Stimulated activated CD8-positive, alpha-beta memory T cell treated with anti-CD3 and anti-CD28 coated beads, Interleukin-15, amount 100 ng/mL, for 1 hour (primary cell): ENCODE measurements around the gene SMAD3.

Source experiments
- DNase-seq: peaks from one replicate; pipeline ENCODE4 v3.0.0-alpha.2; 2020; ENCODE audit warnings: low read depth

The SMAD3 gene

DNA sequence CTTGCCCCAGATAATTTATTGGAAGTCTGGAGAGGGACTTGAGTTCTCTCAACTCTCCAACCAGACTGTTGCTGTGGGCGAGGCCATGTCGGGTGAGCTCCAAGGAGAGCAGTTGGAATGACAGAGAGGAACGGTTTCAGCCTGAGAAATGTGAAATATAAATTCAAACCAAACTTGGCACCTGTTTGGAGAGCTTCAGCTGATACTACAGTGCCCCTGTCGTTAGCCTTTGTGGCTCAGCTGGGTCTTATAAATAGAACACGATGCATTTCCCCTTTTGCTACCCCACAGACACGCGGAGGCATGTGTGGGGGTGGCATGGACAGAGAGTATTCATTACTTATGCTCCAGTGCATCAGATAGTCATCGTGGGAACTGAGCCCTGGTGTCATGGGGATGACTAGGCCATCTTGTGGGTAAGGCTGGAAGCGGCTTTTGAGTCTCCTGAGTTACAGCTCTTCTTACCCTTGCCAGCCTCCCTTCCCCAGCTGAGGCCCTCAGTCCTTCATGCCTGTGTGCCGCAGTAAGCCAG is 15.6 kb downstream of the SMAD3 start:
- no peak for DNase-seq

- DNase-seq, result no peak
Observed at GRCh38 chr15:67082007-67082536, 16.7 kb downstream of the SMAD3 start.

DNA sequence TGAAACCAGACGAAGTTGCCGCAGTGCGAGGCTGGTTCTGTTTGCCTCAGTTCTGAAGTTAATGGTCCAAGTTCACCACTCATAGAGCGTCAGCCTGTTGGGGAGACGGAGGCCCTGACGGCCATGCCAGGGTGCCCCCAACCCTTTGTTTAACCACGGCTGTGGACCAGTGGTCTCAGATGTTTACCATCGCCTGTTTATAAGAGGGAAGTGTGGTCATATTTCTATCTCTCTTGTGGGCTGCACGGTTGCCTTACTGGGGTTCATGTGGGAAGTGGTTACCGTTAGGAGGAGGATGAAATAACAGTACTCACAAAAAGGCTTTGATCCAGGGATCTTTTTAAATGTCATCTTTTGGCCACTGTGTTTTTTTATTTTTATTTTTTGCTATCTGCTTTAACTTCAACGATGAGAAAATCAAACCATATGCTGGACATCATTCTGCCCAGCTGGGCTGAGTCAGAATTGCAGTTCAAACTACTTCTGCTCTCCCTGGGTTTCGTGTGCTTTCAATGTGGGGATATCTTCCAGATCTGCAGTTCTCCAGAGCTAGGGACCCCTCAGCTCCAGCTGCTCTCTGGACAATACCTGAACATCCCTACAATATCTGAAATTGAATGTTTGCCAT is 17.8 kb downstream of the SMAD3 start:
- no peak for DNase-seq

DNA sequence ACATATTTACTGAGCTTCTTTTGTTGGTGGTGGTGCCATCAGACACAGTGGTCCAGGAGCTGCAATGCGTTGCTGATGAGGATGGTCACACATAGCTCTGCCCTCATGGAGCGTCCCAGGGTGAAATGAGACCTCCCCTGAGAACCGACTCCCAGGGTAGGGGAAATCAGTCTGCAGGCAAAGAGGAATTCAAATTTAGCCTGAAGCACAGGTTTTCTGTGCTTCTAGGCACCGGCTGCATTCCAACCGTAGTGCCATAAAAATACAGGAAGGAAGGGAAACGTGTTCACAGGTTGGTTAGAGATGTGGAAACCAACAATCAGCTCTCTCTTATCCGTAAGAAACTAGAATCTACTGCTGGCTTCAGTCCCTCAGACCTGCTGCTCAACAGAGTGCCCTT is 19.2 kb downstream of the SMAD3 start:
- DNase-seq, result no peak

DNA sequence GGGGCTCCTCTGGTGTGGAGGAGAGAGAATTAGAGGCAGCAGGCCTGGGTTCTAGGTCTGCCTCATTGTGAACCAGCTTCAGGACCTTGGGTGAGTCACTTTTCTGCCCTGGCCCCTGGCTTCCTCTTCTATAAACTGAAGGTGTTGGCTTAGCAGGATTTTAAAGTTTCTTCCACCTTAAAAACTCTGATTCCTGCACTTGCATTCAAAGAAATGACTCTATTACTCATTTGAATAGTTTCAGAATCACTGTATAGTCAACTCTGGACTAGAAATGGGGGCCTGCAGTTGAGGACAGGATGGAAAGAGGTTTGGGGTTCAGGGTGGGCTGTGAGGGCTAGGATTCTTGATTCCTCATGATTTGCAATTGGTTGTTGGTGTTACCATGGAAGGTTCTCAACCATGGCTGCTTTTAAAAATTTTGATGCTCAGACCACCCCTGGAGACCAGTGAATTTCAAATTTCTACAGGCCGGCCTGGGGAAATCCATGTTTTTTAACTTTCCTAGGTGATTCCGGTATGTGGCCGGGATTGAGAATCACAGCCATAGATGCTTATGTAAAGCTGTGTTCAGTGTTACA is 19.9 kb downstream of the SMAD3 start:
- DNase-seq, result no peak

DNA sequence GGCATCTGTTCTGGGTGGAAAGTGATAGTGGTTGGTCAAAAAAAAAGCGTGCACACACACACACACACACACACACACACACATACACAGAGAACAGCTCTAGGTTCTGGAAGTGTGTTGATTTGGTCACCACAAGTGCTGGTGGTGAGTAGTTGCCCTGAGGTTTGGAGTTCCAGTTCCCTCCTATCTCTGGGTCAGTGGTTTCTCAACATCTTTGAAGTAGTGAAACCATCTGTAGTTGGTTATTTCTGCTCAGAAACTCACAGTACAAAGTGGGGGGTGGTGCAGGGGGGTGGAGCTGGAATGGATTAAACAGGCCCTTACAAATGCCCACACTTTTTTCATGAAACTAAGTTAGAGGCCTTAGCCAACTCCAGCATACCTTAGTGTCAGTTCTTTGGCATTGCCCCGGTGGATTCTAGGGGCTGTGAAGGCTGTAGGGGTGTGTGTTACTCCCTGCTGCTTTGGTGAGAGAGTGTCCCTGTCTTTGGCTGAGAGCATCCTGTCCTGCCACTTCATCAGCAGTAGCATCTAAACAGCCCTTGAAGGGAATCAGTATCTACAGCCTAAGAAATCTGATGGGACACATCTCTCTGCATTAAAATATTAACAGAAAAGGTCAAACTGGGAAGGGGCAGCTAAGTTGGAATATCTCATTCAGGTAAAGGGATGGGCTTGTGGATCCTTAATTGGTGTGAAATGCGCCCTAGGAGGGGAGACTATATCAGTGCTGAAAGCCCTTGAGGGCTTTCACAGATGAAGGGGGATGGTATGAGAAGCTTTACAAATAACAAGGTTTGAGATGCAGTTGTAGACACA is 20.6 kb downstream of the SMAD3 start:
- DNase-seq, result no peak

- no peak for DNase-seq
Observed at GRCh38 chr15:67086637-67086914, 21.2 kb downstream of the SMAD3 start.

DNA sequence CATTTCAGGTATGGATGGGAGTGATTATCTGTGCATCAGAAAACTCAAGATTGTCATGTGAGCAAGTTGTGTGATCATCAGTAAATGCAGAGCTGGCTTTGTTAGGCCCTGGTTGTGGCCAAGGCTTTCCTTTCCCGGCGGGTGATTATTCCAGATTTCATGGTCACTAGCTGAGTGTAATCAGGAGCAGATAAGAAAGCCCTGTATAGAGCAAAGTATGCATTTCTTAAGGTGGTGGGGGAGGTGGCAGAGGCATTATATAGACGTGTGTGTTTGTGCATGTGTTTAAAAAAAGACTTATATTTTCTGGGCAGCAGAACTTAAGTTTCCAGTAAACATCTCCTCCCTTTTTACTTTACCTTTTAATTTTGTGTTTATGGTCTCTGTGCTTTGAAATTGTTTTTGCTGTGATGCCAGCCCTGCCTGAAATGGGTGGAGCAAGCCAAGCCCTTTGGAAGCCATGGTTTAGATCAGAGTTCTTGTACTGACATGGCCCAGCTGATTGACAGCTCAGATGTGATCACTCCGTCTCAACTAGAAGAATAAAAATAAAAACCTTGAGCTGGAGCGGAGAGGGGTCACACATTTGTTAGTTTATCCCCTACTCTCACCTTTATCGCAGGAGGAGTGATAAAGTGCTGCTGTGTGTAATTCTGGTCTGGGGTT is 22.2 kb downstream of the SMAD3 start:
- DNase-seq, result no peak

- DNase-seq, result no peak
Observed at GRCh38 chr15:67089217-67090193, 24.1 kb downstream of the SMAD3 start.

DNA sequence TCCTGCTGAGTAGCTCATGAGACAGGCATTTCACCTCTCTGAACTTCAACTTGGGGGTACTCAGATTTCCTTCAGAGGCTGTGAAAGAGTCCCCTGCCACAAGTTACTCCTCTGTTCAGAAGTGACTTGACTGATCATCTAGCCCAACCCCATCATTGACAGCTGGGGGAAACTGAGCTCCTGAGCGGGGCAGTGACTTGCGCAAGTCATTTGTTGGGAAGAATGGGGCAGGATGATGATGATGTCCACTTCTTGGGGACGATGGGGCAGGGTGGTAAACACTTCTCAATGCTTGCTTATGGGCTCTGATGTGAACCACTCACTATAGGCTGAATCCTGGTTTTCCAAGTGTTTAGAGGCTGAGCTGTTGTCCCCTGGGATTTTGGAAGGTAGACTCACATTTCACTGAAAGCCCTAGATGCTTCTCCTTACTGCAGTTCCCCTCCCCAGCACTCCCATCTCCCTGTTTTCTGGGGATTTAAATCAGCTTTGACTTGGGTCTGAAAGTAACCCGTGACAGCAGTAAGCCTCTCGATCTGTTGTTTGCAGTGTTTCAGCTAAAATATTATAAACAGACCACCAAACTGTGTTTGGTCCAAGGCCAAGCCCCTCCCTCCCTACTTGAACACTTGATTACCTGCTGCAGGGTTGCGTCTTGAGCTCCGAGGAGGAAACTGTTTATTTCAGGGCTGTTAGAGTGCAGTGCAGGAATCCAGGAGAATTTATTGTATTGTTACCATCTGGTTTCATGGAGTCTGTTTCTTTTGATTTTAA is 25.1 kb downstream of the SMAD3 start:
- no peak for DNase-seq

- DNase-seq, result peak; percentile 37
Observed at GRCh38 chr15:67091071-67091979, 25.9 kb downstream of the SMAD3 start.

- DNase-seq, result no peak
Observed at GRCh38 chr15:67091980-67092677, 26.7 kb downstream of the SMAD3 start.

GRCh38 chr15:67092752-67093503 is 27.5 kb downstream of the SMAD3 start:
- no peak for DNase-seq

DNA sequence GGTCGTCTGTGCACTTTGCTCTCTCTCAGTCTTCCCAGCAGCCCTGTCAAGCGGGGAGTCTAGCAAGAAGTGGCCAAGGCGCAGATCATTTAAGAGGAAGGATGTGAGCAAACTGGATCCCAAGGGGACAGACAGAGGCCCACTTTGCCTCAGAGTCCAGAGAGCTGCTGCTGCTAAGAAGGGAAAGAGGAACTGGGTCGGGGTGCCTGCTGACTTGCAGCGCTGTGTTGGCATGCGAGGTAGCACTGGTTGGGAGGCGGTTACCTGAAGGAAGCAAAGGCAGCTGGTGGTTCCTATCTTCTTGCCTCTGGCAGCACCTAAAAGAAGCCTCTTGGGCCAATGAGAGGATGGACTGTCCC is 28.1 kb downstream of the SMAD3 start:
- no peak for DNase-seq

DNA sequence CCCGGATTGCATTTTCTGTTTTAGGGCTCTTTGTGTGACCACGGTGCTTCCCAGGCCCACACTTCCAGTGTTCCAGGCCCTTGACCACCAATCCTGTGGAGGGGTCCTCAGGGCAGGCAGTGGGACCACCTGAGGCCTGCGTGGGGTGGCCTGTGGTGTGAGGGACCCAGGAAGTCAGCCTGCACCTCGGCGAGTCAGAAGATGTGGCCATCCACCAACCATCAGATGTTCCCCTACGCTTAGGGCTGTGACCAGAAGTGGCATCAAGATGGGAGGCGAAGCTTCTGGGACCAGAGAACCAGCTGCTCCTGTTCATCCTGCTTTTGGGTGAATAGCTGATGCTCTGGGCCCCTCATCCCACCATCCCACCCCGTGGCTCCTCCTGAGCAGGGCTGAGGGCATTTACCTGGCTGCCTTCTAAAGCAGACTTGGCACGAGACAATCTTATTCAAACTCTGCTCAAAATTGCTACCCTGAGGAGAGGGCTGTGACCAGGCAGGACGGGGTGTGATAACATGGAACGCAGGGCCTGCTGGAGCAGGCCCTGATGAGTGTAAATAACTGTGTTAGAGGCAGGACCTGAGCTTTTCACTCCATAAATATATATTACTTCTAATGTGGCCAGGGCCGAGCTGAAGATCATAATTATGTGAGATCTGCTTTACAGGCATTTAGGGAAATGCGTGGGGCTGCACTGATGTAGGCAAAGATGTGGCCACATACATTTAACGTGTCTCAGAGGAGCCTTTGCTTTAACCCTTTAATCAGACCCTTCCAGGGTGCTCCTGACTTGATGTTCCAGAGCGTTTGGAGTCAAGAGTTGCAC is 28.8 kb downstream of the SMAD3 start:
- DNase-seq, result no peak

DNA sequence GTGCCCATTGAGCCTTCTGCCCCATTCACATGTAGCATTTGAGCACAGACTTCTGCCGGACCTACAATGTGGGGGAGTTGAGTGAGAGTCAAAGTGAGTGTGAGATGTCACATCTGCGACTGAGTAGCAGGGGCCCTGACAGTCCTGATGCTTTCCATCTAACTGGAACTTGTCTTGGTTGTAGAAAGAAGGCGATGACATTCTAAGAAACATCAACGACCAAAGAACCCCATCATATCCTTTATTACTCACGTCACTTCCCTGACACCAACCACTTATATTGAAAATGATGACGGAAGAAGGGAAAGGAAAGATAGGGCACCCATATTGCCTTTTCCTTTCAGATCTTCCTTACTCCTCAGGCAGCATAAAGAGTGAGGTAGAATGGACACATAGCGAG is 30.5 kb downstream of the SMAD3 start:
- DNase-seq, result no peak

DNA sequence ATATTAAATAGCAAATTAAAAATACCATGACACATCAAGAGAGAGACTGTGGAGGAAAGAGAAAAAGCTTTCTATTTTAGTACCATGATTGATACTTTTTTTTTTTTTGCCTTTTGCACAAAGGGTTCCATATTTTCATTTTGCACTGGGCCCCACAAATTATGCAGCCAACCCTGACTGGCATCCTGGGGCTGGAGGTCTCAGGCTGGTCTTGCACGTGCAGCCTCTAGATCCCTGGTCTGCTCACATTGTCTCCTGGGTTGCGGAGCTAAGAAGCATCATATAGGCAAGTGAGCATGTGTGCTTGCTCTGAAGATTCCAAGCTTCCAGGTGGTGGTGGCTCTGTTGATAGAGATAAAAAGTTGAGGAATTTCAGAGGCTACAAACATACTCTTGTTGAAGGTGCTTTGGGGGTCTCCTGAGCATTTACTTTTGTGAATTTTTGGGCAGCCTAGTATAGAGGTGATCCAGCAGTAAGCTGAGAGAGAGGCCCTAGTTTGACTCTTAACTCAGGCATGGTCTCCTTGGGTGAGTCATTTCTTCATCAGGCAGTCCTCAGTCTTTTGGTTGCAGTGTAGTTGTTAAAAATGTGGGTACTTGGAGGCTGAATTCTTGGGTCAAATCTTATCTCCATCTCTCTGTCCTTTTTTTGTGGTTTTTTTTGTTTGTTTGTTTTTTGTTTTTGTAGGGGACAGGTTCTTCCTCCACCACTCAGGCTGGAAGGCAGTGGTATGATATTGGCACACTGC is 31.3 kb downstream of the SMAD3 start:
- DNase-seq, result no peak
